Left ventricle myocardium inferior (tissue), 1 donor: ENCODE results near the gene HHAT. TPM values are rescaled to one million over a fixed set of nuclear protein-coding genes. Genes with fewer than 3 reads are reported as not detected.

Source experiments
- DNase-seq: peaks from one replicate; pipeline ENCODE4 v3.0.0-alpha.2; 2020
- H3K27ac ChIP-seq: fragments of 200-600 bp; replicated peaks from 2 replicates; pipeline ENCODE4 v1.8.0; 2021
- H3K27me3 ChIP-seq: fragments of 200-600 bp; 2 replicates; pipeline ENCODE4 v1.8.0; 2021; ENCODE audit warnings: low read depth
- H3K36me3 ChIP-seq: fragments of 200-600 bp; 2 replicates; pipeline ENCODE4 v1.8.0; 2021
- H3K4me1 ChIP-seq: fragments of 200-600 bp; 2 replicates; pipeline ENCODE4 v1.8.0; 2021
- H3K4me3 ChIP-seq: fragments of 200-600 bp; 2 replicates; pipeline ENCODE4 v1.8.0; 2021; ENCODE audit warnings: mild to moderate bottlenecking, moderate library complexity
- H3K9me3 ChIP-seq: fragments of 200-600 bp; replicated peaks from 2 replicates; pipeline ENCODE4 v1.8.0; 2021
- CTCF ChIP-seq: fragments of 200-600 bp; IDR thresholded peaks from 2 replicates; pipeline ENCODE4 v1.8.0; 2021; ENCODE audit warnings: antibody characterized with exemption, mild to moderate bottlenecking, borderline replicate concordance
- intact Hi-C: fragments of 100-400 bp; cut with micrococcal nuclease; formaldehyde crosslinking; loops from one replicate; pipeline ENCODE4 v1.11.0; 2022
- total RNA-seq: library from RNA; stranded (reverse); fragmentation: NEBNext Ultra II Directional; extraction: Animal tissue kit (Norgen Biotek cat#: 25700); gene quantifications from one replicate; pipeline ENCODE4 v1.2.1, GENCODE V29; 2021
- donor health status: DM: no; HTN: yes; CAD: no; lungs with severe emphysema.

The HHAT gene
- total RNA-seq, 1 donor from 2014 or later: 2.1 TPM

DNA sequence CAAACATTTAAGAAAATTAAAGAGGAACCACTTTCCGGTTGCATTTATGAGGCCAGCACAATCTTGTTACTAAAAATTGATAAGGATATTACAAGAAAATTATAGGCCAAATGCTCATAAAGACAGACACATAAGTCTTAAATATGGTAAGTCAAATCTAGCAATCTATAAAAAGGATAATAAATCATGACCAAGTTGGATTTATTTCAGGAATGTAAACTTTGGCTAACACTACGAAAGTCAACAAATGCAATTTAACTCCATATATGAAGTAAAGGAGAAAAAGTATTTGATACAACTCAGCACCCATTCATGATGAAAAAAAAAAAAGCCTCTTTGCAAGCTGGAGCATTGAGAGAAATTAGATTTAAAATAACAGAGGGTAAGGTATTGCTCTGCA lies 6.3 kb downstream of the HHAT start:
- H3K36me3 ChIP-seq: no peaks in the 10 kb centered on the region
- H3K4me3 ChIP-seq: no peak overlapping the region
- intact Hi-C loops: no loop called here
- H3K4me1 ChIP-seq: peaks cover 21% of the 10 kb centered on the region
- no peak for DNase-seq
- H3K9me3 ChIP-seq: no peaks in the 10 kb centered on the region
- H3K27me3 ChIP-seq: no peaks in the 10 kb centered on the region
- H3K27ac ChIP-seq: no peak overlapping the region
- TF ChIP-seq CTCF: no peak

DNA sequence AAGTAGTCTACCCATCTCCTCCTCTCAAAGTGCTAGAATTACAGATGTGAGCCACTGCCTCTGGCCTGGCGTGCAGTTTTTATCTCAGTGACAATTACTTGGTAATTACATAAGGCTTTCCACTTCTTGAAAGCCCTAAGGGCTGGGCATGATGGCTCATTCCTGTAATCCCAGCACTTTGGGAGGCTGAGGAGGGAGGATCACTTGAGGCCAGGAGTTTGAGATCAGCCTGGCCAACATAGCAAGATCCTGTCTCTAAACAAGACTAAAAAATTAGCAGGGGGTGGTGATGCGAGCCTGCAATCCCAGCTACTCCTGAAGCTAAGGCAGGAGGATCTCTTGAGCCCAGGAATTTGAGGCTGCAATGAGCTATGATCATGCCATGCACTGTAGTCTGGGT lies 7.7 kb downstream of the HHAT start:
- Histone ChIP-seq H3K4me1 (peaks cover 8% of the 10 kb centered on the region), H3K27me3 (no peaks in the 10 kb centered on the region), H3K4me3 (no peak overlapping the region), H3K36me3 (no peaks in the 10 kb centered on the region), H3K9me3 (no peaks in the 10 kb centered on the region), H3K27ac (no peak overlapping the region)
- TF ChIP-seq CTCF: no peak
- no peak for DNase-seq
- intact Hi-C loops: no loop called here

GRCh38 chr1:210339500-210339899 lies 10.8 kb downstream of the HHAT start:
- no peak overlapping the region for H3K4me3 ChIP-seq
- intact Hi-C loops: no loop called here
- H3K4me1 ChIP-seq: peaks cover 13% of the 10 kb centered on the region
- TF ChIP-seq CTCF: no peak
- no peak overlapping the region for H3K27ac ChIP-seq
- H3K9me3 ChIP-seq: no peaks in the 10 kb centered on the region
- DNase-seq: no peak
- H3K36me3 ChIP-seq: no peaks in the 10 kb centered on the region
- no peaks in the 10 kb centered on the region for H3K27me3 ChIP-seq

GRCh38 chr1:210340311-210340710 lies 11.6 kb downstream of the HHAT start:
- H3K27me3 ChIP-seq: no peaks in the 10 kb centered on the region
- DNase-seq: no peak
- H3K36me3 ChIP-seq: no peaks in the 10 kb centered on the region
- intact Hi-C loops: no loop called here
- H3K27ac ChIP-seq: no peak overlapping the region
- peaks cover 13% of the 10 kb centered on the region for H3K4me1 ChIP-seq
- TF ChIP-seq CTCF: no peak
- H3K4me3 ChIP-seq: no peak overlapping the region
- no peaks in the 10 kb centered on the region for H3K9me3 ChIP-seq

GRCh38 chr1:210340841-210341240 lies 12.1 kb downstream of the HHAT start:
- peaks cover 13% of the 10 kb centered on the region for H3K4me1 ChIP-seq
- no peaks in the 10 kb centered on the region for H3K9me3 ChIP-seq
- no peaks in the 10 kb centered on the region for H3K36me3 ChIP-seq
- DNase-seq: no peak
- H3K27me3 ChIP-seq: no peaks in the 10 kb centered on the region
- no peak overlapping the region for H3K27ac ChIP-seq
- intact Hi-C loops: no loop called here
- no peak overlapping the region for H3K4me3 ChIP-seq
- no peak for TF ChIP-seq CTCF
